Thyroid gland (tissue), 4 donors: ENCODE data around the gene SHISAL1.

ENCODE experiments used
- POLR2A ChIP-seq, 2 donors: fragments of 450-650 bp; IDR thresholded peaks; one replicate each; pipeline ENCODE4 v1.6.1; 2017; ENCODE audit warnings: antibody characterized with exemption in 2 of 2, mild to moderate bottlenecking in 2 of 2, moderate library complexity in 1 of 2
- TF ChIP-seq, protein P1 (sequence below), 6 experiments: fragments of 200-600 bp in 3 of 6; fragments of 450-650 bp in 3 of 6; sonication (generic) in 3 of 6; IDR thresholded peaks; one replicate each; pipeline ENCODE4 v1.5.1; 2016 to 2019; ENCODE audit warnings: antibody characterized with exemption in 6 of 6, mild to moderate bottlenecking in 2 of 6, inconsistent platforms in 1 of 6, moderate library complexity in 1 of 6

- TF ChIP-seq, protein P1, sequence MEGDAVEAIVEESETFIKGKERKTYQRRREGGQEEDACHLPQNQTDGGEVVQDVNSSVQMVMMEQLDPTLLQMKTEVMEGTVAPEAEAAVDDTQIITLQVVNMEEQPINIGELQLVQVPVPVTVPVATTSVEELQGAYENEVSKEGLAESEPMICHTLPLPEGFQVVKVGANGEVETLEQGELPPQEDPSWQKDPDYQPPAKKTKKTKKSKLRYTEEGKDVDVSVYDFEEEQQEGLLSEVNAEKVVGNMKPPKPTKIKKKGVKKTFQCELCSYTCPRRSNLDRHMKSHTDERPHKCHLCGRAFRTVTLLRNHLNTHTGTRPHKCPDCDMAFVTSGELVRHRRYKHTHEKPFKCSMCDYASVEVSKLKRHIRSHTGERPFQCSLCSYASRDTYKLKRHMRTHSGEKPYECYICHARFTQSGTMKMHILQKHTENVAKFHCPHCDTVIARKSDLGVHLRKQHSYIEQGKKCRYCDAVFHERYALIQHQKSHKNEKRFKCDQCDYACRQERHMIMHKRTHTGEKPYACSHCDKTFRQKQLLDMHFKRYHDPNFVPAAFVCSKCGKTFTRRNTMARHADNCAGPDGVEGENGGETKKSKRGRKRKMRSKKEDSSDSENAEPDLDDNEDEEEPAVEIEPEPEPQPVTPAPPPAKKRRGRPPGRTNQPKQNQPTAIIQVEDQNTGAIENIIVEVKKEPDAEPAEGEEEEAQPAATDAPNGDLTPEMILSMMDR (IDR thresholded peaks at IDR 0.05) = no peak
- TF ChIP-seq POLR2A (IDR thresholded peaks at IDR 0.05) = no peak
These were observed 106.5 kb downstream of the SHISAL1 start for GRCh38 chr22:44206330-44206645.
